Pulmonary artery endothelial cell (primary cell): ENCODE results near the gene ZBTB7A. TPM values are rescaled to one million over a fixed set of nuclear protein-coding genes. Genes with fewer than 3 reads are reported as not detected.

ENCODE experiments used
- DNase-seq: peaks from one replicate; pipeline ENCODE4 v3.0.0-alpha.2; 2011; ENCODE audit warnings: low read depth, low spot score
- total RNA-seq: library from RNA; depleted of rRNA; stranded (reverse); fragments of >200 nt; gene quantifications from 2 replicates; pipeline ENCODE4 v1.2.3, GENCODE V29; 2014

ZBTB7A gene
- 12.5 and 12.9 TPM in 2 replicates for total RNA-seq

DNA sequence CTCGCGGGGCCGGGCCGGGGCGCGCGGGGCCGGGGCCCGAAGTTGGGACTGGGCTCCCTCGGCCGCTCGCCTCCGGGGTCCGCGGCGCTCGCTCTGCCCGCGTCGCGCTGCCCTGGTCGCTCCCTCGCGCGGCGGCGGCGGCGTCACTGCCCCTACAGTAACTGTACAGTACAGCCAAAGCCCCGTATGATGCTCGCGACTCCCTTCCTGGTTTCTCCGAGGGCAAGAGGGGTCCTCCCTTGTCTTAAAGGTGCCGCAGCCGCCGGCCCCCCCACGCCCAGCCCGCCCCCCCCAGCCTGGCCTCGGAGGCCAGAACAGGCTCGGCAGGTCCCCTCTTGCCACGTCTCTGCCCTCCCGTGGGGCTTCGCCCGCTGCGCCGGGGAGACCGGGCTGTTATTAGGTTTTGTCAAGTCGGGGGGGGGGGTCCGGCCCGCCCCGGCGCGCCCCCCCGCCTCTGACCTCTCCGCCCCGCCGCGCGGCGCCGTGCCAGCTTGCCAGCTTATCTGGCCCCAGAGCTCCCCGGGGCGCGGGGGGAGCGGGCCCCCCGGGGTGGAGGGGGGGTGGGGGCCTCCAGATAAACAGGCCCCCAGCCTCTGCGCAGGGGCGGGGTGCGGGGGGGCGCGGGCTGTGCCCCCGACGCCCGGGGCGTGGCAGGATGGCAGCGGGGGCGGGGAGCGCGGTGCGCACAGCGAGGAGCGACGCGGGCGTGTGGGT, at the start of gene ZBTB7A:
Gene ZBTB7A, minus strand, starts transcription at position 218 of the 714 bp plus-strand sequence. CDS start 11,667 bp downstream, outside the sequence.
- DNase-seq, result no peak

DNA sequence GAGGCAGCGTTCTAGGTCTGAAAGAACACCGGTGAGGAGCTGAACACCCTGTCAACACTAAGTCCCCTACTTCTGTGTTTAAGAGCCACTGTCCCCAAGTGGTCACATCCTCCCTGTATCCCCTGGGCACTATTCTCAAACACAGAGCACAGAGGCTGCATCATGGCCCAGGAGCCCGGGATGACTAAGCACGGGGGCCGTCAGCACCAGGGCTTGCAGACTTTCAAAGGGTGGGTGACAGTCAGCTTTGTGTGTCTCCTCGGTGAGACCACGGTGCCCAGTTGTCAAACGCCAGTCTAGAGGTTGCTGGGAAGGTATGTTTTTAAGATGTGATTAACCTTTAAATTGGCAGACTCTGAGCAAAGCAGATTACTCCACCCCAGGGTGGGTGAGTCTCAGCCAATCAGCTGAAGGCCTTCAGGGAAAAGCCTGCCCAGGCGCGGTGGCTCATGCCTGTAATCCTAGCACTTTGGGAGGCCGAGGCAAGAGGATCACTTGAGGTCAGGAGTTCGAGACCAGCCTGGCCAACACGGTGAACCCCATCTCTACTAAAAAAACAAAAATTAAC, 49.2 kb upstream of the ZBTB7A start:
- no peak for DNase-seq

- DNase-seq, result no peak
Measured at GRCh38 chr19:4115050-4115817, 48.5 kb upstream of the ZBTB7A start.

DNA sequence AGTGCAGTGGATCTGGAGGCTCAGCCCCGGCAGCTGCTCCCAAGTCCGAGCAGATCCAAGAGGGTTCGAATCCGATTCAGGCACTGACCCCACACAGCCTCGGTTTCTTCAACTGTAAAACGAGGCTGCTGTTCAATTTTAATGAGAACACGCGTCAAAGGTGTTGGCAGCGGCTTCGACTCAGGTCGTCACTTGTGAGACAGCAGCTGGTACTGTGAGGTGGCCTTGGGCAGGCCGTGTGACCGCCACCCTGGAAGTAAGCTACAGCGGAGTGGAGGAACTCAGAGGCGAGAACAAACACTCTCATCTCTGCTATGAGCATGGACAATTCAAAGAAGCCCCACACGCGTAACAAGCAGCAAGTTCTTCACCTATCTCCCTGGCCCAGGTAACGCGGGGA, 47.5 kb upstream of the ZBTB7A start:
- no peak for DNase-seq

DNA sequence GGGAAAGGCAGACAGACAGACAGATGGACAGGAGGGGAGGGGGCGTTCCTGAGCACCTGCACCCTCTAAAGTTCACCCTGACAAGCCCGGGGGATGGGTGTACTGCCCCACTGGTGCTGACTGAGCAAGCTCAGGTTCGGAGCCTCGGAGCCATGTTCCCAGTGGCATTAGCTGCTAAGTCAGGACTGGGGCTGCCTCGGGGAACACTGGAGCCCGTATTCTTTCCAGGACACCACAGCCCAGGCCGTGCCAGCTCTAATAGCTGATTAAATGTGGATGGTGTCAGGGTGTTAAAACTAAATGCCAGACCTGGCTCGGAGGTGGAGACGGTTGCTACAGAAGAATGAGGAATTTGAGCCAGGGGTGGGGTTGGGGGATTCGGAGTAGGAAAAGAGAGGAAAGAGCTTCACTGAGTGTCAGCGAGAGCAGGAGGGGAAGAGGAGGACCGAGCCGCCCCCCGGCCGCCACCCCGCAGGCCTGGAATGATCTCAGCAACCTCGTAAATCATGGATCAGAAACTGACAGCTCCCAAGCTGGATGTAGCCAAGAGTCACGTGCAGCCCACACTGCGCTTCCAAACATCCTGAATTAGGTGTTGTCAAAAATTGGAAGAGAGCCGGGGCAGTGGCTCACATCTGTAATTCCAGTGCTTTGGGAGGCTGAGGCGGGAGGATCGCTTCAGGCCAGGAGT, 46.8 kb upstream of the ZBTB7A start:
- DNase-seq, result no peak

- no peak for DNase-seq
Measured at GRCh38 chr19:4112367-4112766, 45.7 kb upstream of the ZBTB7A start.

- no peak for DNase-seq
Measured at GRCh38 chr19:4109626-4109945, 42.9 kb upstream of the ZBTB7A start.

GRCh38 chr19:4108767-4109625, 42.3 kb upstream of the ZBTB7A start:
- no peak for DNase-seq

DNA sequence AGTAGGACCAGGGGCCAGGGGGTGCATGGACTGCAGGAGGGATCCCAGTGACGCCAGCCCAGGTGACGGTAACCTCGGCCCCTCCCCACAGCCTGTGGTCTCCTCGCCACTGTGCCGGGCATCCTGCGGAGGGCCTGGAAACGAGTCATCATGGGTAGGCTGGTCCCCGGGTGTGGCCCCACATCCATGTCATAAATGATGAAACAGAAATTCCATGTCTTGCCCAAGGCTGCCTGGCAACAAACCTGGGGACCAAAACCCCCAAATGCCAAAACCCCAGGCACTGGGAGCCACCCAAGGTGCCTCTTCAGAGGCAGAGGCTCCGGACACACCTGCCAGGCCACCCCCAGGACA, 36.4 kb upstream of the ZBTB7A start:
- DNase-seq, result no peak

DNA sequence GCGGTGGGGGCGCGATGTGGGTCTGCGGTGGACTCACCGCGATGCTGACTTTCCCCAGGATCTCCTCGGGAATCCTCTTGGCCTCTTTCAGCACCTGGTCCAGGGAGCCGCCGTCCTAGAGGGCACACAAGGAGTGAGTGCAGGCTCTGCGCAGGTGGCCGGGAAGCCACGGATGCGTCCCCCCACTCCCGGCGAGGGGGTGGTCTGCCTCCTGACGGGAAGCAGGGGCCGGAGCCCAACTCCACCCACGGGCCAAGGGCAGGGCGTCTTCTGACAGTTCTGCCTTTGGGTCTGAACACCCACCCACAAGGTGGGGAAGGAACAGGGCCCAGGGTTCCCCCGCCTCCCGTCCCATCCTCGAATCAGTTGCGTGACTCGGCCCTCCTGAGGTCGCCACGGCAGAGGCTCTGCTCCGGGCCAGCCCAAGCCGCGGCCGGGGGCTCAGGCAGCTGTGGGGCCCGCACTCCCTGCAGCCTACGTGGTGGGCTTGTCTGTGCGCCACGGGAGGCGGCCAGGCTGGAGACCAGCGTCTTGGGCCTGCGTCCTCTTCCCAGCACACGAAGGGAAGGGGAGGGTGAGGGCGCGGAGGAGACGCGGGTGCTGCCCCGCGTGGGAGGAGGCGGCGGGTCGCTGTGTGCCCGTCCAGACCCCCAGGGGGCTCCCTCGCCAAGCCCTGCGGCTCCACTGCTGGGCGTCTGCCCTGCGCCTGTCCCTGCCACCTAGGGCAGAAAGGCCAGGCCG, 35.8 kb upstream of the ZBTB7A start:
- no peak for DNase-seq

DNA sequence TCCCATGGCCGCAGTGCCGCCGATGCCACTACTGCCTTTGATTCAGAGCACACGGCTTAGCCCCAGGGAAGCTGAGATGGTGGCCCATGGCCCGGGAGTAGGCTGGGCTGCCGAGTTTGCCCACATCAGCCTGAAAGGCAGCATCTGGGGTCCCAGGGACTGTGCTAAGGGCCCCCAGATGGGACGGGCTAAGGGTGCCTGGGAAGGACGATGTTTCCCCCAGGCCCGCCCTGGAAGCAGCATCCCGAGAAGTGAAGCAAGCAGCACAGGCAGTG, 34.7 kb upstream of the ZBTB7A start:
- DNase-seq, result no peak

GRCh38 chr19:4100647-4101495, 34.2 kb upstream of the ZBTB7A start:
- no peak for DNase-seq

- DNase-seq, result no peak
Measured at GRCh38 chr19:4099041-4099764, 32.5 kb upstream of the ZBTB7A start.

- DNase-seq, result no peak
Measured at GRCh38 chr19:4098493-4098892, 31.8 kb upstream of the ZBTB7A start.

GRCh38 chr19:4097501-4097900, 30.8 kb upstream of the ZBTB7A start:
- no peak for DNase-seq

GRCh38 chr19:4096049-4096892, 29.6 kb upstream of the ZBTB7A start:
- DNase-seq, result no peak

- DNase-seq, result no peak
Measured at GRCh38 chr19:4095488-4095844, 28.8 kb upstream of the ZBTB7A start.

GRCh38 chr19:4094761-4095487, 28.2 kb upstream of the ZBTB7A start:
- no peak for DNase-seq
